ENCODE measurements around the gene ADAMTS14.

Gene ADAMTS14

DNA sequence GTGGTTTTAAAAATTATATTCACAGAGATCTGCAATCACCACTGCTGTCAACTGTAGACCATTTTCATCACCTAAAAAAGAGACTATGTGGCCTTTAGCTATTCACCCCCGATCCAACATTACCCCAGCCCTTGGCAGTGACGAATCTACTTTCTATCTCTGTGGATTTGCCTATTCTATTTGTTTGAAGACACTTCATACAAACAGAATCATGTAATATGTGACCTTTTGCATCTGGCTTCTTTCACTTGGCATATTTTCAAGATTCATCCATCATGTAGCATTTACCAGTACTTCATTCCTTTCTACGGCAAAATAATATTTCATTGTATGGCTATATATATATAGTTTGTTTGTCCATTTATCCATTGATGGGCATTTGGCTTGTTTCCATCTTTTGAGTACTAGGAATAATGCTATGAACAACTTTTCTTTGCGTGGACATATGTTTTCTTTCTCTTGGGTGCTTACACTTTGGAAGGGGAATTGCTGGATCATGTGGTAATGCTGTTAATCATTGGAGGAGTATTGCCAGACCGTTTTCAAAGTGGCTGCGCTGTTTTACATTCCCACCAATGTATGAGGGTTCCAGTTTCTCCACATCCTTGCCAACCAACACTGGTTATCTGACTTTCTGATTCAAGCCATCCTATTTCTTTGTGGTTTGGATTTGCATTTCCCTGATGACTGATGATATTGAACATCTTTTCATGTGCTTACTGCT lies 22.3 kb downstream of the ADAMTS14 start:
- DNase-seq: no peak

DNA sequence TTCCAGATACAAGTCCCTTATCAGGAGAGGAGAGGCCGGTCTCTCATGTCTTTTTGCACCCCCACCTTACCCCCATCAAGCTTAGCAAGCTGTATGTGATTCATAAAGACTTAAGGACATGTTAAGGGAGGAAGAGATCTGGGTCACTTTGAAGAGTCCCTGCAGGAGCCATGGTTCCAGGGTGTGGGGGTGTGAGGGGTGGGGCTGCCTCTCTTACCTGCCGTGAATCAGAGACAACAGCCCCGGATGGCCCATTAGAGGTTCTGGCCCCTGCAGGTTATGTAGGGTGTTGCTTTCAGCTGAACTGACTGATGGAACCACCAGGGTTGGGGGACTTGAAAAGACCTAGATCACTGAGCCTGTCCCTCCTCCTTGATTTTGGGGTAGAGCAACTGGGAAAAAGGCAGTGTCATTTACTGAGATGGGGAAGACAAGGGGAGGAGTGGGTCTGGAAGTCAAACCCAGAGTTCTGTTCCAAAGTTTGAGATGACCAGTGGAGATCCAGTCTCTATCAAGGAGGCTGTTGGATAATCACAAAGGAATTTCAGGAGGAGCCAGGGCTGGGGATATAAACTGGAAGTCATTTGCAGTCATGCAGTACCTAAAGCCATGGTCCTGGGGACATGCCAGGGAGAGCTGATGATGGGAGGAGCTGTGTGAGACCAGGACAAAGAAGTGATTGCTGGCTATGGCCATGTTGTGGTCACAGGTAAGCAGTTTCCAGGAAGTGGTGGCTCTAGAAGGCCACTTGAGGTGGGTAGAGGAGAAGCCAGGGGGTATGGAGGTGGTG lies 23.1 kb downstream of the ADAMTS14 start:
- DNase-seq: no peak

- no peak for DNase-seq
Measured at GRCh38 chr10:70698211-70698610, 25.9 kb downstream of the ADAMTS14 start.

DNA sequence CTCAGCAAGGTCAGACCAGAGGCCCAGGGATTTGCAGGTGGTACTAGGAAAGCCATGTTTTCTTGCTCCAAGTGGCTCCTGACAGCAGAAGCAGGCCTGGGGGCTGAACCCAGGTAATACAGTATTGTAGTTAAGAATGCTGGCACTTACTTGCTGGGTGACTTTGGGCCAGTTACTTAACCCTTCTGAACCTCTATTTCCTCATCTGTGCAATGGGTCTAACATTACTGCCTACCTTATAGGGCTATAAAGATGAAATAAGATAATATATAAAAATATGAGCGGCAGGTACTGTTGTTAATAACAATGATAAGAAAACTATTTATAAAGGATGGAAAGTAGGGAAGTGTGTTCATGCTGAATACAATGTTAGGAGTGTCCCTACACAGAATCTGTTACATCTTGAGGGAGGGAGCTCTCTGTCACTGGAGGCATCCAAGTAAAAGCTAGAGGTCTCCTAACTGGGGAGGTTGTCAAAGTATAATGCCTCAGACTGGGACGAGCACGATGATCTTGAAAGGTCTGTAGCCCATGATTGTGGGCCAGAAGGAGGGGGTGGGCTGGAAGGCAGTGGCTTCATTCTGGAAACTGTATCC lies 26.9 kb downstream of the ADAMTS14 start:
- DNase-seq: no peak

- no peak for DNase-seq
Measured at GRCh38 chr10:70699659-70700174, 27.4 kb downstream of the ADAMTS14 start.

DNA sequence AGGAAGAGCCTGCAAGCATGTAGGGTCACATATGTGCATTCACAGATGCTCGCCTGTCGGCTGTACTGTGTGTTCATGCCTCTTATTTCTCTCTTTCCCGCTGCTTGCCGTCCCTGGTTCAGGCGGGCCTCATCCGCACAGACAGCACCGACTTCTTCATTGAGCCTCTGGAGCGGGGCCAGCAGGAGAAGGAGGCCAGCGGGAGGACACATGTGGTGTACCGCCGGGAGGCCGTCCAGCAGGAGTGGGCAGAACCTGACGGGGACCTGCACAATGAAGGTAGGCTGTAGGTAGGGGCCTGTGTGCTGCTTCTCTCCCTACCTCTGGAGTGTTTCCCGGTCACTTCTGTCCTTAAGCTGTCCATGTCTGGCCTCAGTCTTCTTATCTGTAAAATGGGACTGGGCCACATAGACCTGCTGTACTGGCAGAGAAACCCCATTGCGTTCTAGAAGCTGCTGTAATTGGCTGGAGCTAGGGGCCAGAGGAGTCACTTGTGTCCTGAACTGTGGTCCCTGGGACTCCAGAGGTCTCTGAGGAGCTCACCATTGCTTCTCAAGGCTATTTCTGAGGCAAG lies 30.0 kb downstream of the ADAMTS14 start:
- no peak for DNase-seq

DNA sequence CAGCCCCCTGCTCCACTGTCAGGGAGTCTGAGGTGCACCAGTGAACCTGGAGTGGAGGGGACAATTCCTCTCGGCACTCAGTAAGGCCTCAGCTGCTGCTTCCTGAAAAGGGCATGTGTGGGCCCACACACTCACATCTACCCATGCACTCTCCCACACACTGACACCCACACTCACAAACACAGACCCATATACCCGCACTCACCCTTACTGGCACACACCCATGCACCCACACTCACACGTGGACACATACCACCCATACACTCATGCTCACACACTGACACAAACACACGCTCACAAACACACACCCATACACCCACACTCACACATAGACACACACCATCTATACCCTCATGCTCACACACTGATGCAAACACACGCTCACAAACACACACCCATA lies 31.9 kb downstream of the ADAMTS14 start:
- DNase-seq: no peak

DNA sequence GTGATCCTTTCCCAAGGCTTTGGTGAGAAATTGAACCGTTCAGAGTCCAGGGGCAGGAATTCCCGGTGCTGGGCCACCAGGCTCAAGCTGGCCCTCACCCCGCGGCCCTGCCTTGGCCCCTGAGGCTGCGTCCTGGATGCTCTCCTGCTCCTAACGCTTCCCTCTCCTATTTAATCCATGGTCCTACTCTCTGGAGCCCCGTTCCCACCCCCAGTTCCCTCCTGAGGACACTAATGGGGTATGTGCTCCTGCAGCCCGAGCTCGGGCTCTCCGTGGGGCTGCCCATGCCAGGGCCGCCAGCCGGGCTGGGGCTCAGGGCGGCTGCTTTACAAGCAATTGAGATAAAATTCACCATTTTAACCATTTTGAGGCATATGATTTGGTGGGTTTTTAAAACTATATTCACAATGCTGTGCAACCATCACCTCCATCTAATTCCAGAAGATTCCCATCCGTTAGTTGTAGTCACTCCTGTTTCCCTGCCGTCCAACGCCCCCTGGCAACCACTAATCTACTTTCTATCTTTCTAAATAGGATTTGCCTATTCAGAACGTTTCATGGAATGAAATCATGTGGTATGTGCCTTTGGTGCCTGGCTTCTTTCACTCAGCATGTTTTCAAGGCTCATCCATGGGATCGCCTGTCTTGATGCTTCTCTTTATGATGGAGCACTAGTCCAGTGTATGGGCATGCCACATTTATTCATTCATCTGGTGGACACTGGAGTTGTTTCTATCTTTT lies 33.0 kb downstream of the ADAMTS14 start:
- DNase-seq: no peak

DNA sequence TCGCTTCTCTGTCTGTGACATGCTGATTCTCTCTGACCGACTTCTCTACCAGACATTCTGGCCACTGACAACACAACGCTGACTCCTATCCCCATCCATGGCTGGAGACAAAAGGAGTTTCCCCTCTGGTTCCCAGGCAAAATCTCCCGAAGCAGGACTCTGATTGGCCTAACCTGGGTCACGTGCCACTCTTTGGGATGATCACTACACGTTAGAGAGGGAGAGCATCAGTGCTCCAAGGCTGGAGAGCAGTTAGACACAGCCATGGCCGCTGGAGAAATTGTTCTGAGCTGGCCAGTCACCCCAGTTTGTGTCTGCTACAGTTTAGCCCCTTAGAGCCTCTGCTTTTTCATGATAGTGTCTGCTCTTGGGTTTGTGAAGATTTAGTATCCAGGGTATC lies 38.9 kb downstream of the ADAMTS14 start:
- no peak for DNase-seq

GRCh38 chr10:70711911-70712310 lies 39.6 kb downstream of the ADAMTS14 start:
- DNase-seq: no peak

GRCh38 chr10:70714245-70714644 lies 41.9 kb downstream of the ADAMTS14 start:
- DNase-seq: no peak

DNA sequence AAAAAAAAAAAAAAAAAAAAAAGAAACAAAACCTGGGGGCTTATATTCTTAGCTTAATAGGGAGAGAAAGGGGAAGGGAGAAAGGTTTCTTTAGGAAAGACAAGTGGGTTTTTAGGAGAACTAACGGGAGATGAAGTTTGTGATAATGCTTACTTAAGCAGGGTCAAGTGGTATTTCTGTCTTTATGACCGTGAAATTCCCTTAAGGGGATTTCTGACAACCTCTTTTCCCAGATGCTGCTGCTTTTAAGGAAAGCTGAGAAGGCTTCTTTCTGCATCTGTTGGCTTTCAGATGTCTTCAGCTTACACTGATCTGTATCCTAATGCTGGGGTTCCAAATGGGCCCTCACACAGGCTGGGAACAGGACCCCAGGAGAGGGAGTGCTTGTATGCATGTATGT lies 42.6 kb downstream of the ADAMTS14 start:
- DNase-seq: no peak

DNA sequence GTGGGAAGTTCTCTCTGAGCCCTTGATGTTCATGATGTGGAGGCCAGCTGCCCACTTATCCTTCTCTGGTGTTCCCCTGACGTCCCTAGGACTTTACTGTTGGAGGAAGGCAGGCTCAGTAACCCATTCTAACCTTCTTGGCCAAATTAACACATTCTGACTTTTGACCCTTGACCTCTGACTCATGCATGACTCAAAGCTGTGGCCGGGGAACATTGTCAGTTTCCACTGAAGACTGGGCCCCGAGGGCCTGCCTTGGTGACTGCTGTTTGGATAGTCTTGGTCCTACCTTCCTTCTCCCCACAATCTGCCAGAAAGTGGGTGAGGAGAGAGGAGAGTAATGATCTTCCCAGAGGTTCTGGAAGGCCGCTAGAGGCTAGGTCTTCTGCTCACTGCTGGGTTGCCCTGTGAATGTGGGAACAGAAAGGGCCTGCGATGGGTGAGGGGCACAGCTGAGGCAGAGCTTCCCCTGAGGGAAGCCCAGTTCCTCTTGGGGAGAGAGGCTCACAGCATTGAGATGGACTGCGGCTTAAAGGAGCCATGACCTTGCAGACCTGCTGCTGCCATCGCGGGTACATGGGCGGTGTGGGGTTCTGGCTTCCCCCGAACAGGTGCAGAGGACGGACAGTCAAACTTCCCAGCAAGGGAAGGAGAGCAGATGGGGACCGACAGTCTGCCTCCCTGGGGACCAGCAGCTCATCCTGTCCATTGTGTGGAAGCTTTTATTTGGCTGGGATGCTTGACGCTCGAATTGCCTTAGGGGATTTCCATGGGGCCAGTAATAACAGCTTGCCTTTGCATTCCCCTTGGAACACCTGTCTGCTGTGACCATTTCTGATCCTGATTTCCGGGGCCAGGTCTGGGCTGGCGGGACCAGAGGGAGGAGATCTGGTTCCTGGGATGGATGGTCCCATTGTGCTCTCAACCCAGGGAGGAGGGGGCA lies 43.8 kb downstream of the ADAMTS14 start:
- DNase-seq: no peak

- no peak for DNase-seq
Measured at GRCh38 chr10:70722820-70723424, 50.6 kb downstream of the ADAMTS14 start.

DNA sequence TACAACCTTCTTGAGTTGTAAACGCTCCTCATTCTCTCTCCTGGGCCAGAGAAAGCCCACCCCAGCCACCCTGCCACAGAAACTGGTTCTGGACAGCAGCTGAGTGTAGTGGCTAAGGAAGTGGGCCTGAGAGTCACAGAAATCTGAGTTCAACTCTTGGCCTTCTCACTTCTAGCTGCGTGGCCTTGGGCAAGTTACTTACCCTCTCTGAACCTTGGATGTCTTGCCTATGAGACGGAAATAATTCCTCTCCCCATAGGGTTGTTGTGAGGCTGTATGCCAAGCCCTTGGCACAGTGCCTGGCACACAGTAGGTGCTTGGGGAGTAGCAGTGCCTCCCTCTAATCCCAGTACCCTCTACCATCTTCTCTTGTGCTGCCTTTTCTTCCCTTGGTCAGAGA lies 51.5 kb downstream of the ADAMTS14 start:
- DNase-seq: no peak

DNA sequence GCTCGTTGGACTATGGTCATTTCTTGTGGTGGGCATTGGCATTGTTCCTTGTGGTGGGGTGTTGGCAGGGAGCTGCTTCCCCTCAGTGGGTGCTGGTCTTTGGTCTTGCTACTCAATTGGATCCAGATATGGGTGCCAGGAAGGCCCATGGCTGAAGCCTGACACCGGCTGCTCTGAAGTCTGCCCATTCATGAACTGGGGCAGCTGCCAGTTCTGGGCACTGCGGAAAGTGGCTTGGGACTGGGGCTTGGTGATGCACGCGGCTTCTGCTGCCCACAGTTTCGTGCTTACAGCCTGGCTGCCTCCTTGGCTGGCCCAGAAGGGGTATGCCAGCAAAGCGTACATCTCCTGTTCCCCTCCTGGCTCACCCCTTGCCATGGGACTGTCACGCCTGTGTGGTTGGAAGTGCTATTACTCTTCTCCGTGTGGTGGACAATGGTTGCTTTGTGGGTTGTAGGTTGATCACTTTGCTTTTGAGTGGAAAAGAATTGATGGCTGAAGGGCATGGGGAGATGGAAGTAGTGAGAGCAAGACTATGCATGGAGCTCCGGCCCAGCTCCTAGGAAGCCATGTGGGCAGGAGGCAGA lies 54.7 kb downstream of the ADAMTS14 start:
- no peak for DNase-seq

- no peak for DNase-seq
Measured at GRCh38 chr10:70728328-70728727, 56.0 kb downstream of the ADAMTS14 start.

DNA sequence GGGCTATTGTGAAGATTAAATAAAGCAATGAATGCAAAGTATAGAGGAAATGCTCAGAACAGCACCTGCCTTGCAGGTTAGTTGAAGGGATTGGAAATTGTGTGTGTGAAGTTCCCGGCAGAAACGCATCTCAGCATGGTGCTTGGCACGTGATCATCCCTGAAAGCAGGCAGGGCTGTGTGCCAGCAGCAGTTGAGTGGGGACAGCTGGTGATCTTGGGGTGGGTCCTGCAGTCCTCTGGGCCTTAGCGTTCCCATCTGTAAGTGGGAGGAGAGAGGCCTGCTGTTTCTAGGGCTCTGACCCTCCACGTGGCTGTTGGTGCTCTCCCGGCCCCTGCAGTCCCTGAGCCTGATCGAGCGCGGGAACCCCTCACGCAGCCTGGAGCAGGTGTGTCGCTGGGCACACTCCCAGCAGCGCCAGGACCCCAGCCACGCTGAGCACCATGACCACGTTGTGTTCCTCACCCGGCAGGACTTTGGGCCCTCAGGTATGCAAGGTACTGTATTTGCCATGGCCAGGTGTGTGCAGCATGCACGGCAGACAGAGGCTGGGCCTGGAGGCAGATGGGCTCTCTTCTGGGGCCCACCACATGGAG lies 57.6 kb downstream of the ADAMTS14 start:
- no peak for DNase-seq

- no peak for DNase-seq
Measured at GRCh38 chr10:70730955-70731354, 58.6 kb downstream of the ADAMTS14 start.

DNA sequence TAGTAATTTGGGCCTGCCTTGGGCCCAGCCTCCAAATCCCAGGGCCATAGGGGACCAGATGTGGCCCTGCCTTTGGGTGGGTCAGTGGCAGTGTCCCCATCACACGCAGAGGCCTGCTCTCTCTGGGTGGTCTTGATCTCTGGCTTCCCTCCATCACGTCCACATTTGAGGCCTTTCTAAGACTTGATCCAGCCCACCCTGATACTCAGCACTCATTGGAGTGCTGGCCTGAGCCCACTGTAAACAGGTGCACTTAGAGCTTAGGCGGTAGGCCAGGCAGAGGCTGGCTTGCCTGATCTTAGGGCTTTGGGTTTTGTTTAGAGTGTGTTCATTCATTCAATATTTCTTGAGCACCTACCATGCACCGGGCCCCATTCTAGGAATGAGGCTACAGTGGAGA lies 60.3 kb downstream of the ADAMTS14 start:
- no peak for DNase-seq

Measured in cerebellar nuclear complex (tissue), 1 donor.